SKM-1 (cell line): ENCODE results near the gene HMX1.

Experiments used
- DNase-seq: peaks from one replicate; lab custom pipeline; 2025; ENCODE audit not compliant: unreplicated experiment; lab: John Stamatoyannopoulos, UW

HMX1 gene

DNA sequence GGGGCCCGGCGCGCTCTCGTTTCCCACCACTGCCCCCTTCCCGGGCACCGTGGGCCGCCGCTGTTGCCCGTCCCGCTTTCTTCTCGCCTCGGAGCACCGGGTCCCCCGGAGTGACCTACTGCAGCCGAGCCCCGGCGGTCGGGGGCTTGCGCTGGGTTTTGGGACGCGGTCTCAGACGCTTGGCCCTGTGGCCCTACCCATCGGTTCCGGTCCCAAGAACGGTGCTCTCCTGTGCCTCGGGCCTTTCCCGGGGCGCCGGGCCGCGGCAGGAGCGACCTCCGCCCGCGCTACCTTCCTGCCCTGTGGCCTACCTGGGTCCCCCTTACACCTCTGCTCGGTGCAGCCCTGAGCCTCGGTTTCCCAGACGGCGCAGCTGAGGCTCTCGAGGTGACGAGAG lies 21.6 kb upstream of the HMX1 start:
- no peak for DNase-seq

GRCh38 chr4:8892556-8893226 lies 21.1 kb upstream of the HMX1 start:
- DNase-seq: peak; percentile 41

DNA sequence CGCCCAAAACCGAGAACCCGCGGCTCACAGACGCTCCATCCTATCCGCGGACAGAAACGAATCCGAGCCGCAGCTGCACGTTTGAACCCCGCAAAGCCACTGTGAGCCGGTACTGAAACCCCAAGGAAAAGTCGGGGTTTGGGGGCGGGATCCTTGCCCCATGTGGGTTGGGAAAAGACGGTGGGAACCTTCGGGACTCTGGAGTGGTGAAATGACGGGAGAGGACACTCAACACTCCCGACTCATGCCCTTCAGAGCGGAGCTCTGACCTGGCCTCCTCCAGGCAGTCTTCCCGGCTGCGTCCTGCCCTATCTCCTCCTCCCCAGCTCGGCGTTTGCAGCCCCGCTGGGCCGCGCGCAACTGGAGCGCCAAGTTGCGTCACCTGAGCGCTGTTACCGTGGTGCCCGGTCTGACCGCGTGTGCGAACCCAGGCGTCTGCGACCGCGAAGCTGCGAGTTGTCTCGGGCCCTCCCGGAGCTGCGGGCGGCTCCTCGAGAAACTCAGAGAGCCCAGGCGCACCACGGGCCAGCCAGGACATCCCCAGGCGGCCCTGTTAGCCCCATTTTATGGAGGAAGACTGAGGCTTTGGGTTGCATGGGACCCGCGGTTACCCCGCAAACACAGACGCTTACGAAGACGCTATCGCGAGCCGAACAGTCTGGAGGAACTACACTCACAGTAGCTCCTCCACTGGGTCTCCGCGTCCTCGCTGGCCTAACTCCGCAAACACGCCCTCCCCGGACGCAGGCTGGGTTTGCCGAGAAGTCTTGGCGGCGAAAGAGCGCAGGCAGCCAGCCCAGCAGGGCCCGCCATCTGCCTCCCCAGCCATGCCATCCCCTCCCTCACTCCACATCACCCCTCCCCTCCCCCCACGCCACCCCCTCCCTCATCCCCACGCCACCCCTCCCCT lies 20.3 kb upstream of the HMX1 start:
- no peak for DNase-seq

- no peak for DNase-seq
Measured at GRCh38 chr4:8891255-8891645, 19.6 kb upstream of the HMX1 start.

GRCh38 chr4:8888856-8889255 lies 17.2 kb upstream of the HMX1 start:
- DNase-seq: no peak

GRCh38 chr4:8886612-8887406 lies 15.2 kb upstream of the HMX1 start:
- DNase-seq: peak; percentile 18

DNA sequence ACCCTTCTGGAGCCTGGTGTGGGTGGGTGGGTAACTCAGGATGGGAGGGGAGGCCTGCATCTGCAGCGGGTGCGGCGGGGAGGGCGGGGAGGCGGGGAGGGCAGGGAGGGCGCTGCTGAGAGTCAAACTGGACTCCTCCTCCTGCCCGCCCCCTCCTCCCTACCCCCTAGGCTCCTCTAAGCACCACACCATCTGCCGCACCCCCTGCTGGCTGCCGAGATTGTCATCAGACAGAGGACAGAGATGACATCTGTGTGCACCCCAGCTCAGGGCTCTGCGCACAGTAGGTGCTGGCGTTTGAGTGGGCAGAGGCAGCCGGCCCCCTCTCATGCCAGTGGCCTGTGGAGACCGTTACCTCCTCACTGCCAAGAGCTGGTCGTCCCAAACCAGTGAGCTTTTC lies 10.6 kb upstream of the HMX1 start:
- no peak for DNase-seq

DNA sequence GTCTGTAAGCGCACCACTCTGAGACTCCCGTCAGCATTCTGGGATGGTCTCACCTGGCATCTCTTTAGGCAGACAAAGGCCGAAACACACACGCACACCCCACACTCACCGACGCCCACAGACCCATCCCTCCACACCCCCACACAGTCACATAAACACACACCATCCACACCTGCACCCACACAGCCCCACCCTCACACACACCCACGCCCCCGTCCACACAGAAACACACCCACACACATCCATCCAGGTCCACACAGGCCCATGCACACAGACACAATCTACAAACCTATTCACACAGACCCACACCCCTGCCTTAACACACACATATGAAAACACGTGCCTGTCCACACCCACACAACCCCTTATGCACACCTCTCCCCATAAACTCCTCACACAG lies 9.2 kb upstream of the HMX1 start:
- DNase-seq: no peak

- DNase-seq: no peak
Measured at GRCh38 chr4:8879574-8879973, 7.9 kb upstream of the HMX1 start.

- no peak for DNase-seq
Measured at GRCh38 chr4:8878421-8878820, 6.8 kb upstream of the HMX1 start.

GRCh38 chr4:8877780-8878040 lies 6.1 kb upstream of the HMX1 start:
- DNase-seq: no peak

DNA sequence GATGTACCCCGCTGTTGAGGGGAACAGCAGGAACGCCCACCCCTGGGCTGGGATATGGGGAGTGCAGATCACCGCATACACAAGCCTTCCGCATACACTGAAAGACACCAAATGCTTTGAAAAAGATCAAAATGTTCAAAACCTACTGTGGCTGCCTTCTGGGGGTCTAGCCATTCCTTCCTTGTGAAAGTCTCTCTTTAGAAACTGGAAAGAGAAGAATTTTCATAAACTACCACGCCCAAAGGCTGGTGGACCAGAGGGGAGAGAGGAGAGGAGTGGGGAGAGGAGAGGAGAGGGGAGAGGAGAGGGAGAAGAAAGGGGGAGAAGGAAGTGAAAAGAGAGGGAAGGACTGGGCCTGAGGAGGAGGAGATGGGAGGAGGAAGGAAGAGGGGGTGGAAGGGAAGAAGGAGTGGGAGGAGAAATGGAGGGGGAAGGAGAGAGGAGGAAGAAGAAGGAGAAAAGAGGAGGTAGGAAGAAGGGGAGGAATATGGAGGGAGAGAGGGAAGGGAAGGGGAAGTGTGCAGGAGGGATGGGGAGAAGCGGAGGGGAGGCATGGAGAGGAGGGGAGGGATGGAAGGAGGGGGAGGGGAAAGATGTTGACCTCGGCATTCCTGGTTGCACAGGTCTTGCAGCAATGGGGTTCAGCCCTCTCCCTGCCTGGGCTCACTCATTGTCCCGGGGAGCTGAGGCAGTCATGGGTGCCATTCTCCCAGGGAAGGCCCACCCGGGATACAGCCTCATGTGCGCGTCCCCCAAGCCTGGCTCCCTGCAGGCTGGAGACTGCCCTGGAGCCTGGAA lies 5.5 kb upstream of the HMX1 start:
- no peak for DNase-seq

- DNase-seq: peak; percentile 54
Measured at GRCh38 chr4:8874896-8875680, 3.4 kb upstream of the HMX1 start.

- no peak for DNase-seq
Measured at GRCh38 chr4:8874003-8874895, 2.6 kb upstream of the HMX1 start.

GRCh38 chr4:8872402-8873291 lies 1.0 kb upstream of the HMX1 start:
- no peak for DNase-seq

- no peak for DNase-seq
Measured at GRCh38 chr4:8870647-8871416, 807 bp downstream of the HMX1 start.

DNA sequence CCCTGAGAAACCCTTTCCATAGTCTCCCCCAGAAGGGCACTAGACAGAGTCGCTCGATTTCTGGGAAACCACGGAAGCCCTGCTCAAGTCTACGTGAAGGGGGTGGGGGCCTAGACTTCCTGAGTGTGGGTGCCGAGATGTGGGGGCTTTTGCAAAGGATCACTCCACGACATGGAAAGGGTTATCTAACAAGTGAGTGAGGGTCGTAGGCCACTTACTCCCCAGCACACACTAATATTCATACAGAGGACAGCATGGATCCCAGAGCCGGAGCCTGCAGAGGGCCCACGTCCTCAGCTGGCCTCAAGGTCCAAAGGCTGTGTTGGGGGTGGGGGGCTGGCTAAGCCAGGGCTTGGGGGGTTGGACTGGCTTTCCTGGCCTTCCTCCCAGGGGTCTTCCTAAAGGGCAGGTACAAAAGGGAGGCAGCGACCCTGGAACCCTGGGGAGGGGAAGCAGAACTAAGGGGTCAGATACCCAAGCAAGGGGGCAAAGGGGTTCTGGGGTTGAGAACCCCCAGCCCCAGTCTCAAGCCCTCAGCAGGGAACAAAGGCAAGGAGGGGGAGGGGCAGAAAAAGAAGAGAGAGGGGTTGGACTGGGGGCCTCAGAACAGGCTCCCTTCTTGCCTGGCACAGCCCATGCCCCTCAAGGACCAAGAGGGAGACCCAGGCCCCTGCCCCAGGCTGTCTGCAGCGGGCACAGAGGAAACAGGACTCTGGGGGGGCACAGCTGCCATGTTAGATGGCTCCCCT lies 1.6 kb downstream of the HMX1 start:
- no peak for DNase-seq
